ENCODE results near the gene STK32C. TPM values are rescaled to one million over a fixed set of nuclear protein-coding genes. Genes with fewer than 3 reads are reported as not detected.

The STK32C gene
- total RNA-seq, 1 donor from 2014 or later = 9.4 TPM

DNA sequence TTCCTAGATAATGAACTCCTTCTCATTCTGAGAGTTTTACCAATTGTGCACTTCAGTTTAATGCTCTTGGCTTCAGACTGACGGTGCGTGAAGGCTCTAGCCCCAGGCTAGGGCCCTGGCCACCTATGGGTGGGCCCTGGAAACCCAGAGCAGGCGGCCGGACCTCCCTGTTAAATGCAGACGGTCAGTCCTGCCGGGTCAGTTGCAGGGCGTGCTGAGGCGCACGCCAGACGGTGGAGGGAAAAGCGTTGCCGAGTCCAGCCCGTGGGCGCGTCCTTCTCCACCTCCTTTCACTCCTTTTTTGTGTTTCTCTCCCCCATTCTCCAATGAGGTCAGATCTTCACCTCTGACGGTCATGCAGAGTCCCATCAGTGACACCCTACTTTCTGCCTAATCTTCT, 118.7 kb downstream of the STK32C start:
- intact Hi-C loops (cut with micrococcal nuclease) = loop anchor here (5.0 kb wide), 1 partner anchor 1168 kb away; the partner anchor contains the start of gene FUOM

DNA sequence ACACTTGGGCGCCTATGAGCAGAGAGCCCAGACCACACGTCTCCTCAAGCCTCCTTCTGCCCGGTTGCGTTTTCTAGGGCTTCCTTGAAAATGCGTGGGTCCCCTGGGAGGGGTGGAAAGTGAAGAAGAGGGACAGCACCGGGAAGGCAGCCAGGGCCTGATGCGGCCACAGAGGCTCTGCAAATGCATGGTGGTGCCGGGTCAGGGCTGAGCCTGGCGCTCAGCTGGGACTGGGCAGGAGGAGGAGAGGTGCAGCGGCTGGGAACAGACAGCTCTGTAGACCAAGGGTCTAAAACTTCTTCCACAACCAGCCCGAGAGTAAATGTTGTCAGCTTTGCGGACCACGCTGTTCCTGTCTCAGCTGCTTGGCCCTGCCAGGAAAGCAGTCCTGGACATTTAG, 119.4 kb downstream of the STK32C start:
- intact Hi-C loops (cut with micrococcal nuclease) = loop anchor here (5.0 kb wide), 1 partner anchor 1169 kb away; the partner anchor contains the start of gene FUOM

DNA sequence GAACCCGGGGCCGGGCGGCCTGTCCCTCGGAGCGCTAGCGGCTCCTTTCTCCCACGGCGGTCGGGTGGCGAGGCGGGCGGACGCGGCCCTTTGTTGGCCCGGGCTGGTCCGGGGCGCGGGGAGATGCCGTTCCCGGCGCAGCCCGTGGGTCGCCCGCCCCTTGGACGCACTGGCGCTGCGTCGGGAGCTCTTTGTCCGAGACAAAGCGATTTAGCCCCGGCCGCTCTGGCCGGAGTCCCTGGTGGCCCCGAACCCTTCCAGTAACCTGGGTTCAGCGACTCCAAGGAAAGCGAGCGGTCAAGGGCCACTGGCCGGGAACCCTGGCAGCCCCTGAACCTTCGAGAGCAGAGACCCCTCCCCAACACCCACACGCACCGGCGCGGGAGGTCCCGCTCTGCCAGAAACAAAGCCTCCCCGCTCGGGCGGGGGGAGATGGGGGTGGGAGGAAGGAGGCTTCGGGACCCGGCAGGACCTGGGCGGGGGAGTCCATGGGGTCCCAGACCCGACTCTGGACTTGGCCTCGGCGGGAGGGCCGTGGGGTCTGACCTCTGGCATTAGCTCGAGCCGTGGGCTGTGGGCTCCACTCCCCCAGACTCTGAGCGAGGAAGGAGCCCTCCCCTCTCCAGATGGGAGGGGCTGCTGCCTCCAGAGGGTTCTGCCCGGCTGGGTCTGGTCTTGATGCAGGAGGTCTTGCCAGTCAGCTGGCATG, 120.2 kb downstream of the STK32C start:
- intact Hi-C loops (cut with micrococcal nuclease) = loop anchor here (5.0 kb wide), 1 partner anchor 1170 kb away; the partner anchor contains the start of gene FUOM

DNA sequence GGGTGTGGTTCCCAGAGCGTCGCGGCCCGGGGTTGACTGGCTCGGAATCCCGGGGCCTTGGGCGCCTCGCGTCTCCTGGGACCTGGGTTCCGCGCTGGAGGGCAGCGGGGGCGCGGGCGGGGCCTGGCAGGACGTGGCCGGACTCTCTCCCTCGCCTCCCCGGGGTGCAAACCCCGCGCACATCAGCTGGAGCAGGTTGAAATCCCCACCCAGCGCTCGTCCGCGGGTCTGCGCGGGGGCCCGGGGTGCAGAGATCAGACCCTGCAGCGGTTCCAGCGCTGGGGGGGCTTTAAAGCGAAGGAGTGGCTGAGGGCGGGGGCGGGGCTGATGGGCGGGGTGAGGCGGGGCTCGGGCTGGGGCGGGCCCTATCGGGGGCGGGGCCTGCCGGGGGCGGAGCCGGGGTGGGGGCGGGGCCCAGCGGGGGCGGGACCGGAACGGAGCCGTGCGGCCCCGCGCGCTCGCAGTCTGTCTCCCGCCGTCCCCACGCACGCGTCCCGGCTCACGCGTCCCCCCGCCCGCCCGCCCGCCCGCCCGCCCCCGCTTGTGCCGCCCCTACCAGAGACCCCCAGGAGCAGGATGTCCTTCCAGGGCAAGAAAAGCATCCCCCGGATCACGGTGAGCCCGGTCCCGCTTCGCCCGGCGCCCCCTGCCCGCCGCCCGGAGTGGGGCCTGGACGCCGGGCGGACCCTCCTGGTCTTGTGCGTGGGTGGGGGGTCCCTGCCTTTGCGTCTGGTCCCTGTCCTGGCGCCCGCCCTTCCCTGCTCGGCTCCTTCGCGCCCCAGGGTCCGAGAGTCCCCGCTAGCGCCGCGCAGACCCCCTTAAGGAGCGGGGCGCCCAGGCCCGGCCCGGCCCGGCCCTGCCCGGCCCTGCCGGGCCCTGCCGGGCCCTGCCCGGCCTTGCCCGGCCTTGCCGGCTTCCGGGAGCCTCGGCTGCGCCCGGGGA, 121.0 kb downstream of the STK32C start, which contains the start of gene DPYSL4:
DPYSL4 (plus strand) TSS at position 461 of the 942 bp plus-strand sequence; CDS start at position 577, 116 bp downstream.
- intact Hi-C loops (cut with micrococcal nuclease) = loop anchor here (1.0 to 5.0 kb wide), 5 partner anchors 28 to 1171 kb away; partner anchors contain the start of genes FUOM, INPP5A and LRRC27

DNA sequence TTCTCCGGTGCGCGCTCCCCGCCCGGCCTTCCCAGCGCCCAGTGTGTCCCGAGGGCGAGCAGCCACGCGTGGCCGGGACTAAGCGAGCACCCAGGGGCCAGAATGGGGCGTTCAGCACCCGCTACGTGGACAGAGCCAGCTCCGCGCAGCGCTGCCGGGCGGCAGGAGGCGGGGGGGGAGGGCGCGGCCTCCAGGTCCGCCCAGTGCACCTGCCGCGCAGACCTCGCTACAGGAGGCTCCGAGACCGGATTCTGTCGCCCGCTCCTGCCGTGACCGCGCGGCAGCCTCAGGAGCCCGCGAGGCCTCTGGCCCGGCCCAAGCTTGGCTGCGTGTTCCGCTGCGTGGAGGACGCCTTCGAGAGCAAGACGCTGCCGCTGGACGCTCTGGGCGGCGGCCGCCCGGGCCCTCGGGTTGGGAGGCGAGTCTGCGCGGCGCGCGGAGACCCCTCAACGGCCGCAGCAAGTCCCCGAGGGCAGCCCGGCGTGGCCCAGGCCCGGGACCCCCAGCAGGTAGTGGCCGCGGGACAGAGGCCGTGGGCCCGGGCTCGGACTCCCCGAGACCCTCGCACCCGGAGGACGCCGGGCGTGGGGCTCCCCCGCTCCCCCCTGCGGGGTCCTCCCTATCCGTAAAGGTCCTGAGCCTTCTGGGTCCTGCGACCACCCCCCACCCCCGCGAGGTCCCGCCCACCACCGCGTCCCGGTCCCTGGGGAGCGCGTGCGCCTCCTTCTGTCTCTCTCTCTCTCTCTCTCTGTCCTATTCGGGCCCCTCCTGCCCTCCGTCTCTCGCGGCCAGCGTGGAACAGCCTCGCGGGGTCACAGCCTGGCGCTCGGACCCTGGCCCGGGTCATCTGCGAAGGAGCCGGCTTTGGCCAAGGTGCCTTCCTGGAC, 121.9 kb downstream of the STK32C start:
- intact Hi-C loops (cut with micrococcal nuclease) = loop anchor here (1.0 to 5.0 kb wide), 9 partner anchors 24 to 1171 kb away; partner anchors contain the start of genes FUOM, INPP5A, LRRC27 and TUBGCP2

DNA sequence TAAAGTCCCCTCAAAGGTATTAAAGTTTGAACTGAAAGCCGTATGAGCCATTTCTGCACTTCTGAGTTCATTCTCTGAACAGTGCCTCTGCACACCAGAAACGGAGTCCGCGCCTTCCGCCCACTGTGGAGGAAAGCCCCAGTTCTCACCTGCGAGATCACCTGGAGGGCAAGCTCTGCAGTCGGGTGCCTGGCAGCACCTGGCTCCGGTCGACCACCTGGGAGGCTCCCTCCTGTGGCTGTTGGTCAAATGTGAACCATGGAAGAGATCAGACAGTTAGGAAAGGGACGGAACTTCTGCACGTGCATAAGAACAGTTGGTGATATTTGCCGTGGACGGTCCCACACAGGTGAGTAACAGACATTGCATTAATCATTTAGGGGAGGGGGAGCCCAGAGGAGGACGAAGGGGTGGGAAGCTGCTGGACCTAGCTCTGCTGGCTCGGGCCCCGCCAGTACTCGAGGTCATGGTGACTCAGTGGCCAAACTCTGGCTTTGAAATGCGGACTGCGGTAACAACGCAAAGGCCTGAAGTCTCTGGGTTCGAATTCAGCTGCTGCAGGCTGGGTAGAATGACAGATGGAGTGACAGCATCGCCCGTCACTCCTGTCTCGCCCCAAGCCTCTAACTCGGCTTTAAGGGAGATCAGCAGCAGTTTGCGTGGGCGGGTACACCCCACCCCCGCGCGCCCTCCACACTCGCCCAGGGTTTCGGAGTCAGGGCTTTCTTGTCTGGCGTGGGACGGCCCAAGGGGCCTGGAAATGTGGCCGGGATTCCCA, 122.7 kb downstream of the STK32C start:
- intact Hi-C loops (cut with micrococcal nuclease) = loop anchor here (1.0 to 5.0 kb wide), 5 partner anchors 23 to 1172 kb away; partner anchors contain the start of genes FUOM, TUBGCP2 and ZNF511

DNA sequence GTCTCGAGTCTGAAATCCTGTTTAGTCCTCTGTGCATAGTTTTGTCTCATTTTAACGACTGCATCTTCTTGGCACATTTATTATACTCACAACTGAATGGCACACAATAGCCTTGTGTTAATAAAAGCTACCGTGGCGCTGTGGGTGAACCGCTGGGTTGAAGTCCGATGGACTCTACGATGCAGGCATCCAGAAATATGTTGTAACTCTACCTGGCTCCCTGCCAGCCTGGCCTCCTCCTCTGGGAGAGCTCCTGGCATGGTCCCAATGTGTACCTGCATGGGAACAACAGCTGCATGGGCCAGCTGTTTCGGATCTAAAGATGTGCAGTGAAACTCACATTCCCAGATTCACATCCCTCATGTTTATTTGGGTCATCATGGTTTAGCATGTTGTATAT, 124.7 kb downstream of the STK32C start:
- intact Hi-C loops (cut with micrococcal nuclease) = no loop called here

DNA sequence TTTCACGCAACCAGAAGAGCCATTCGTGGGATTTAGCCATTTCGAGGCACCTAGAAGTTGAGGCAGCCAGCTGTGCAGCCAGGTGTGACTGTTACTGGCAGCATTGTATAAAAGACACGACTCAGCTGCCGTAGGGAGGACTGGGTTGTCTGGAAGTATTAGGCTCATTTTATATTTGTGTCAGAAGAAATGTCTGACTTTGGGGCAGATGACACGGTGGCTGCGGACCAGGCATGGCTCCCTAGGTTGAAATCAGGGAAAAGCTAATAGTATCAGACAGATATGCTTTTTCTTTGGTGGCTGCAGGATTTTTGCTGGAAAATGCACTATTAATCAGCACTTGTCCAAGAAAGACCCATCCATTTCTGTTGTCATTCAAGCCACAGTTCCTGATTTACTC, 125.2 kb downstream of the STK32C start:
- intact Hi-C loops (cut with micrococcal nuclease) = no loop called here

DNA sequence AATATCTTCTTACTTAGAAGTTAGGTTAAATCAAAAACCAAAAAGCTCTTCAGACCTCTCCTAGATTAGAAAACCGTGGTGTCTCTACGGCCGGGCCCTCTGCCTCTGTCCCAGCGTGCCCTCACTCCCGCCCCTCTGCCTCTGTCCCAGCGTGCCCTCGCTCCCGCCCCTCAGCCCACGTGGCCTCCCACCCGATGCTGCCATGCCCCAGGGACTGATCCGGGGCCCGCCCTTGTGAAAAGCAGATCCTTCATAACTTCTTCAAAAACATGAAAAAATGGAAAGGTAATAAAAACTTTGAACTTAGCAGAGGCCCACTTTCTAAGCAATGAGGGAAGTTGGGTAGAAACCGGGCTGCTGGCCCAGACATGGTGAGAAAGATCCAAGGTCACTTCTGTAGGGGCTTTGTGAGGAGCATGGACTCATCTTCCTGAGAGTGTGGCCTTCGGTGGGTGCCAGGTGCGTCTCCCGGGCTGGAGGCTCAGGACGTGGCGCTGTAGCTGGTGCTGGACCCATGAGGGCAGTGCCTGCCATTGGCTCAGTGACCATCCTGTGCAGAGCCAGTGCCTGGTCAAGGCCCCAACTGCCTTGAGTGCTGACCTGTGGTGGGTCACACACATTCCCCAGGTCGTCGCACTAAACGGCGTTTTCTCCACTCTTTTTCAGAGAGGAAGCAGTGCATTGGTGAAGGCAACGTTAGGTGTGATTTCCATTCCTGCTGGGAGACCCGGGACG, 125.9 kb downstream of the STK32C start:
- intact Hi-C loops (cut with micrococcal nuclease) = no loop called here

DNA sequence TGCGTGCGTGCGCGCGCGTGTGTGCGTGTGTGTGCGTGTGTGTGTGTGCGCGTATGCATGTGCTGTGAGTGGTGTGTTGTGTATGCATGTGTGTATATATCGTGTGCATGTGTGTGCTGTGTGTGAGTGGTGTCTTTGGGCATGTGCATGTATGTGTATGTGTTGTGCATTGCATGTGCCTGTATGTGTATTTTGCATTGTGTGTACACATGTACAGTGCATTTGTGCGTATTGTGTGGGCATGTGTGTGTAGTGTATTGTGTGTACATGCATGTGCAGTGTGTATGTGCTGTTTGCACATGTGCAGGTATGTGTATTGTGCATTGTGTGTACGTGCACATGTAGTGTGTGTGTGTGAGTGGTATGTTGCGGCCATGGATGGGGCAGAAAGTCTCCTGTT, 127.0 kb downstream of the STK32C start:
- intact Hi-C loops (cut with micrococcal nuclease) = no loop called here

DNA sequence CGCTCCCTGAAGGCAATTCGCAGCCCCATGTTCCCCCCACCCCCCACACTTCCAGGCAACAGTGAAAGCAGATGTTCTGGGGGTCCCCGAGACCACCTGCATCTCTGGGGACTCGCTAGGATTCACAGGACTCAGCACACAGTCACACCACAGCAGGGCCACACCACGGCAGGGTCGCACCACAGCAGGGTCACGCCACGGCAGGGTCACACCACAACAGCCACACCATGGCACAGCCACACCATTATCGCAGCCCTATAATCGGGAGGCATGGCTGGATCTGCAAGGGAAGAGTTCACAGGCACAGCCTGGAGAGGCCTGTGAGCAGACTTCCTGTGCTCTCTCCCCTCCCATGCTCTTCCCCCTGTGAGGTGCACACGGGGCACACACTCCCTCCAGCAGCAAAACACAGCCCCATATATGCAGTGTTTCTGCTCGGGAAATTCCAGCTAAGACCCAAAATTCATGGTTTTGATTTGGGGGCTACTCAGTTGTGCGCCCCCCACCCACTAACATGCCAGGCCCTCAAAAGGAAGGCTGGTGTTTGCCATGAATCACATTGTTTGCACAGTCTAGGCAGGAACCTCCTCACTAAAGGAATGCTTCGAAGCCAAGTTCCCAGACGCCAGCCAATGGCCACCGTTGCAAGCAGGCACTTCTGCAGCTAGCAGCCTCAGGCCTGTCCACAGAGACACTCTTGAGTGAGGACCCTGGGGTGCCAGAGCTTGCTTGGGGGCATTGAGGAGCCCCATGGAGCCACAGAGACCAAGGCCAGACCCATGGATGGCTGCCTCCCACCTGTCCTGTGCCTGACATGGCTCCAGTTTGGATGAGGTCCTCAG, 128.0 kb downstream of the STK32C start:
- intact Hi-C loops (cut with micrococcal nuclease) = no loop called here

DNA sequence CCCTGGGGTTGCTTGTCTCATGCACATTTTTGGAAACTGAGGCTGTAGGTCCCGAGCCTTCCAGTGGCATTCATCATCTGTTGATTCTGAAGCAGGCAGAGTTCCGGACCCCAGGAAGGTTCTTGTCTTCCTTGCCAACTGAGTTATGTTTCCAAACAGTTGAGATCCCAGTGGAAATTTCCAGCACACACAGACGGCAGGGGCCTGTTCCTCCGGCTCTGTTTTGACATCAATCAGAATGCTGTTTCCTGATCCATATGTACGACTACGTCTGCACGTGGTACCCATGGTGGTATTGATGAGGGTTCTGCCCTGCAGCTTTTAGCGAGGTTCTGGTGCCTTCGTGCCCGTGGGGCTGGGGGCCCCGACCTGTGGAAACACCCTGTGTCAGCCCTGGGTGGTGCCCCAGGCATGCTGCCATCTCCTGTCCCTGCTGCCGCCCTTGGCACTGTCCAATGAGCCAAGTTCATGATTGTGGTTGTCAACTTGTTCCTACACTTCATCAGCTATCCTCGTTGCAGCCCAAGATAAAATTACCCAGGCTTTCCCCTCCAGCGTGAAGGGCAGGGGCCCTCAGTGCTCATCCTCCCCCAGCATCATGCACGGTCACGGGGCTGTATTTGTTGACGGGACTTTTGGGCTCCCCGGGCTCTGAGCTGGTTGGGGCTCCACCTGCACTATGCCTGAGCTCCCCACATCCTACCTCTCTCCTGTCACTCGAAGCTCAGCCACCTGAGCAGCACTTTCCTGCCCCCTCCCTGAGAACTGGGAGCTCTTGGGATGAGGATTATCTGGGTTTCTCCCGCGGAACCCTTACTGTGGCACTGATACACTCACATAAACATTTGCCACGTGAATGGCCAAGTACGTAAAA, 128.8 kb downstream of the STK32C start:
- intact Hi-C loops (cut with micrococcal nuclease) = no loop called here

DNA sequence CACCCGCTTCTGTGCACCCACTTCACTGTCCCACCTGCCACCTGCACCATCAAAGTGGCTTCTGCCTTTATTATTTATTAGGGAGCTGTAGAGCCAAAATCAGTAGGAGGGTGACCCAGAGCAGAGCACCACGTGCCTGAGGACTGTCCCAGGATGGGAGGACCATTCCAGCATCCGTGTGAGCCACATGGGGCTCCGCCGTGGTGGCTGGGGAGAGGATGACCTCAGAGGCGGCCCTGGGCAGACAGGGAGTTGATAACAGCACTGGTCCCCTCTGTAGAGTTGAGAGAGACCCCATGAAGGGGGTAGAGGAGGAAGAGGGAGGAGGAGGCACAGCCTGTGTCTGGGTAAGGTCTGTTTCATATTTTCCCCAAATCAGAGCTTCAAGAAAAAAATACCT, 129.7 kb downstream of the STK32C start:
- intact Hi-C loops (cut with micrococcal nuclease) = no loop called here

DNA sequence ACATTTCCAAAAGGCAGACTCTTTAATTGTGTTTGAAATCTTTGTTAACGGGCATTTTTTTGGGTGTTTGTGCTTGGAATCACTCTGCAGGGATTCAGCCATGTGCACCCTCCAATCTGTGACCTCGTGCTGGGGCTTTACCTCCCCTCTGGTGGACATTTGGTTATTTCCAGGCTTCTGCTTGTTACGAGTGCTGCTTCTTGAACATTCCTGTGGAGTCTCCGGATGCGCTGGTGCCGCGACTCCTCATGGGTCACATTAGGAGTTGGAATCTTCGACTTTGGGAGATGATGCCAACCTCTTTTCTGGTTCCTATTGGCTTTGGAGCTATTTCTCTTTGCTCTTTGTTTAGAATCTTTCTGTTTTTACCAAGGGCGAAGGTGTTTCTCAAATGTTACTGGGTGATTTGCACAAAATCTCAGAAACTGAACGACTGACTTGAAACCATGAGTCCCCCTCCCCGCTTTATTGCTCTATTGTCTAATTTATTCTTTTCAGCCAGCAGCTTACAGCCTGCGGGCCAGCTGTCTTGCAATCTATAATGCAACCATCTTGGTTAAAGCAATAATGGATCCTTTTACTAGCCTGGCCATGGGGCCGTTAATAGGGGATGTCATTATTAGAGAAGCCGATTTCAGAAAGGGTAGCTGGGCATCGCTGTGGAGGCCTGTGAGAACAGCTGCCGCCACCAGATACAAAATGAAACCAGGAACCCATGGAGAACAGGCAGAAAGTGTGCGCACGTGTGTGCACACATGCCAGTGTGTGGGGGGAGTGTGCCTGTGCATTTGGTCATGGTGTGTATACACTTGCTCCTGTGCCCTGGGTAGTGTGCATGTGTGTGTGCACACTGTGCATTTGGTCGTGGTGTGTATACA, 130.9 kb downstream of the STK32C start:
- intact Hi-C loops (cut with micrococcal nuclease) = no loop called here

DNA sequence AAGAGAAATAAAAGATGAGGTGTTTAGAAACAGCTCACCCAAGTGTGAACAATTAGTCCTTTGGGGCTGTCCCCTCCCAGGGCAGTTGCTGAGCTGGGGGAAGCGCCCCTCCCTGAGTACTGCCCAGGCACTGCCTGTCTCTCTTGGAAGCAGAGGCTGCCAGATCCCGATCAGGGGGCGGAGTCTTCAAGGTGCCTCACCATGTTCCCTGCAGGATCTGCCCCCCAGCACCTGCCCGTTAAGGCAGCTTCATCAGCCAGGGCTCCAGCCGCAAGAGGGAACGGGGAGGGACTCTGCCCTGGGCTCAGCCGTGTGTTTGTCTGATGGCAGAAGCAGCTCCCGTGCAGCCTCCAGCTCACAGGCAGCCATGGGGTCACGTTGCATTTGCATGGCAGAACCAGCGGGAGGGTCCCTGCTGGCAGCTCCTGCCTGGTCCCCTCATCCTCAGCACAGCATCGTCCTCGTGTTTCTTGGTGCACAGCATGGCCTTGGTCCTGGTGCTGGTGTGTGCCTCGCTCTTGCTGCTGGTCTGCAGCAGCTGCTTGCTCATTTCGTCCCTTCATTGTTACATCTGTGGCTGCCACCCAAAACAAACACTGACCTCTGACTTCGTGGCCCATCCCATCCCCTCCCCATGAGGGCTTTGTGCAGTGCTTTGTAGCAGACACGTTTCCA, 131.7 kb downstream of the STK32C start:
- intact Hi-C loops (cut with micrococcal nuclease) = no loop called here

DNA sequence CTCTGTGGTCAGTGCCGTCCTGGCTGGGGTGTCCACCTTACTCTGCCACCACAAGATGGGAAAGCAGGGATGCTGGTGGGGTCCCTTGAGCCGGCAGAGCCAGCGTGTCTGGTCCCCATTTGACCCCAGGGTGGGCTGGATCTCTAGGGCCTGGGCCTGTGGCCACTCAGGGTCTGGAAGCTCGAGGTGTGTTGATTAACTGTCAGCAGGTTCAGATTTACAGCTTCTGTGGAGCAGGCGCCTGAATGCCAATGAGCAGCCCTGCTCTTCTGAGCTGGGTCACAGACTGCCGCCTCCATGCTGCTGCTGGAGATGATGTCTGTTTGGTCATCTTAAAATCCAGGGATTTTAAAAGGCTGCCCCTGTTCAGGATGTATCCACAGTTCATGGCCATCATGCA, 132.3 kb downstream of the STK32C start:
- intact Hi-C loops (cut with micrococcal nuclease) = no loop called here

All from T-helper 1 cell treated with Interleukin-12 subunit alpha and Interleukin-12 subunit beta and Interleukin-4 antibody, amounts not matched to agents 30 ng/mL and 1 ng/mL, for 36 hours (primary cell).